Activated naive CD4-positive, alpha-beta T cell treated with Interleukin-2 at 50 U/mL for 16 hours (primary cell): ENCODE measurements around the gene SHLD2.
"Not testable (repeated sequence)": the region's sequence is repeated elsewhere in the genome, so short reads cannot be mapped to it uniquely, and the experiment has no call there.

Experiments used
- DNase-seq: peaks from one replicate; pipeline ENCODE4 v3.0.0-alpha.2; 2020

SHLD2 gene

GRCh38 chr10:87225148-87225547 is 130.1 kb downstream of the SHLD2 start, which contains the start of gene NUTM2A:
Gene NUTM2A, plus strand, starts transcription at chr10:87225448. Its CDS starts 383 bp downstream, at chr10:87225831.
- not testable (repeated sequence) for DNase-seq

GRCh38 chr10:87228247-87228646 is 133.2 kb downstream of the SHLD2 start:
- DNase-seq, result not testable (repeated sequence)

- DNase-seq, result not testable (repeated sequence)
These were observed 134.2 kb downstream of the SHLD2 start for GRCh38 chr10:87229211-87229610.

GRCh38 chr10:87234854-87235253 is 139.8 kb downstream of the SHLD2 start:
- DNase-seq, result not testable (repeated sequence)

GRCh38 chr10:87237244-87237643 is 142.2 kb downstream of the SHLD2 start:
- not testable (repeated sequence) for DNase-seq

GRCh38 chr10:87239346-87239808 is 144.4 kb downstream of the SHLD2 start:
- not testable (repeated sequence) for DNase-seq
